GM21390 (cell line): ENCODE measurements around the gene MAST4.

Source experiments
- ATAC-seq: cut with Tn5 transposase; IDR thresholded peaks from one replicate; pipeline ENCODE4 v1.9.1; 2021; ENCODE audit not compliant: unreplicated experiment

The MAST4 gene

DNA sequence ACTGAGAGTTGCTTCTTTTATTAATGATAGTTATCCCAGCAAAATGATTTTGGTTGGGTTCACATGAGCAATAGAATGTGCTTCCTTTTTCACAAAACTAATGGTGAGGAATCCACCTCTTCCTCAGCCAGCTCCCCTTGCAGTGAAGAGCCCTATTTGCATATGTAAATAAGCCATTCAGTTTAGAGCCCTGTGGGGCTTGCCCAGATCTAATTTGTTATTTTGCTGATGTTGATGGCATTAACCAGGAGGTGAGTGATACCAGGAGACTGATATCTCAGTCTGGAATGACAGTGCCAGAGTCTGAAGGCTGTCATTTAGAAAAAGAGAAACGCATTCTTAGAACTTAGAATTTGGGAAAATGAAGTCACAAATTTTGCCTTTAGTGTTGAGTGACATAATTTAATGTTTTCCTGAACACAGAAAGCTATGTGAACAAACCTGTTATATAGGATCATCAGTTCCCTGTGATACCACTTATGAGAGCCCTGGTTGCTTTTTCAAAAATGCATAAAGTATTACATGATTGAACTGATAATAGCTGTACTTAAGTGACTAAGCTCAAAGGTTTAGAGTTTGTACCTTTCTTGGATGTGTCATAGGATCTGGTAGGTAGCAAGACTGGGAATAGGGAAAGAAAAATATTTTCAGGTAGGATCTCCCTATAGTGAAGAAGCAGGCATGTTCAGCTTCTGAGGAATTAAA is 271.6 kb downstream of the MAST4 start:
- ATAC-seq, result no peak

DNA sequence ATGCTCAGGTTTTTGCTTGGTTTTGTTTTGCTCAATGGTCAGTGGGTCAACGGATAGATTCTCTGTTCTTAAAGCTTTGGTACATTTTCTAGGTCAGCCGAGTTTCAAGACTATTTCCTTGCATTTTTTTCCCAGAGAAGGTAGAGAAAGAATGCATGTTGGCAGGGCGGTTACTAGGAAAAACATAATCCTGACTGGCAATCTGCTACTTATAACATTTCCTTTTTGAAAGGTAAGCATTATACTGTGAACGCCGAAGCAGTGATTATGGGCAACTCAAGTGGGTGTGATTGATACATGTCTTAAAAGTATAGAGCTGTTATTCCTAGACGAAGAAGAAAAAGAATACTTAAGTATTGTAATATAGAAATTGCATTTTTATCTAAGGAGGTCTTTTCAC is 273.2 kb downstream of the MAST4 start:
- no peak for ATAC-seq

DNA sequence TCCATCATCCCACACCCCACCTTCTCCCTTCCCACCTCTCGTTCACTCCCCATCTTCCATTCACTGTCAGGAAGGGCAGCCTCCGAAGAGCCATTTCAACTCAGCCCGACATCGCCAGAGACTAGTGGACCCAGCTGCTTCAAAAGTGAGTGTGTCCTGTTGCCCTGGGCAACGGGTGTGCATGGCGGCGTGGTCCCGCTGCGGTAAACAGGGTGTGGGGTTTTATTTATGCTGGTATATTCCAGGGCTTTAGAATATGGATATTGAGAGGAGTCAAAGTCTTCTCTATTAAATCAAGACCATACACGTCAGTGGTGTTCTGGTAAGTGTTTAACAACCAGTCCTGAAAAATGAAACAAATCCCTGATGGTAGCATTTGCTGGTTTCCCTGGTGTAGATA is 274.5 kb downstream of the MAST4 start:
- ATAC-seq, result no peak

DNA sequence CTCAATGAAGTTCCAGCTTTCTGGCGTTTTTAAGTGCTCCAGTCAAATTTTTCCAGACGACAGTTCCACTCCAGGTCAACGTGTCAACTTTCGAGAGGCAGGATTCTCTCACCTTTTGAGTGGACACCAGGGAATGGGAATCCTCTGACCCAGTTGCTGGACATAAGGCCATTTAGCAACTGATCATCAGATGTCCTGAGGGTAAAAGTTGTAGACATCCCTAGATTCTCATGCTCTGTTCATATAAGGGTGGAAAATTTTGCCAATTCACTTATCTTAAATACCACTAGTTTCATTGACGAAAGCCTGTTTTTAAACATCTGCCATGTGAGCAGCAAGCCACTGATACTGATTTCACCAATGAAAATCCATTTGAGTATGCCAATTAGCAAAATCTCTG is 275.5 kb downstream of the MAST4 start:
- ATAC-seq, result no peak

DNA sequence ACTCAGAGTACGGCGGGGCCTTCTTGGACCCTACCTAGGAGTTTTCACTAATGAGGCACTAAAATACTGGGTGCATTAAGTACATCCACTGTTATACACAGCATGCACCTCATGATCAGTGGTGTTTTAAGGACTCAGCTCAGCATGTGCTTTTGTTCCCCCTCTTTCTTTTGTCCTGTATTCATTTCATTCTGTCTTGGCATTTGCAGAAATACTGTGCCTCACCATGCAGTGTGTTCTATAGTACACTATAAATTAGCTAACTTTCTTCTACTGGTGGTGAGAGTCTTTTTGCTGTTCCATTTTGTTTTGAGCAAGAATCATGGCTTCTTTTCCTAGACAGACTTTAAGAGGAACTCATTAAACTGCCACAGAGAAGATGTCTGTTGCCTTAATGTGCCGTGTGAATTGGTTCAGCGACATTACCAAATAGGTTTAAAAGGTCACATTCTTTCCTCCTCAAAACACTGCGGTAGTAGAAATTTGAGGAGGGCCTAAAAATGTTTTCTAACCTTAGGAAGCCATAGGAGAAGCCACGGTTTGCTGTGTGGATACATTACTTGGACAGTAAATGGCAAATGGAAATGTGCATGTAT is 276.6 kb downstream of the MAST4 start:
- ATAC-seq, result no peak

DNA sequence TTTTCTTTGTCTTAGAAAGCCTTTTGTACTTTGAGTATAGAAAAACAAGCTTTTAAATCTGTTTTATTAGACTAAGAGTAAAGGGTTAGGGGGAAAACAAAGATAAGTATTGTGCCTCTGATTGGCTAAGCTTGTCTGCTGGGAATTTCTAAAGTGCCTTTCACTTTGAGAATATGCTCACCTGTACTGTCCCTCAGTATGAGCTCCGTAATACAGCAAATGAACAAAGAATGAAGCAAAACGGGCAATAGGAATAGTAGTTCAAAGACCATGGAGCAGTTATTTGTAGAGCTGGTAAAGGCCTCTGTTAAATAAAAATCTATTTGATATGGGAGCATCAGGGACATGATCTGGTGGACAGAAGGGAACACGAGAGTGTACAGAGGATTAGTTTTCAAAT is 277.8 kb downstream of the MAST4 start:
- no peak for ATAC-seq

DNA sequence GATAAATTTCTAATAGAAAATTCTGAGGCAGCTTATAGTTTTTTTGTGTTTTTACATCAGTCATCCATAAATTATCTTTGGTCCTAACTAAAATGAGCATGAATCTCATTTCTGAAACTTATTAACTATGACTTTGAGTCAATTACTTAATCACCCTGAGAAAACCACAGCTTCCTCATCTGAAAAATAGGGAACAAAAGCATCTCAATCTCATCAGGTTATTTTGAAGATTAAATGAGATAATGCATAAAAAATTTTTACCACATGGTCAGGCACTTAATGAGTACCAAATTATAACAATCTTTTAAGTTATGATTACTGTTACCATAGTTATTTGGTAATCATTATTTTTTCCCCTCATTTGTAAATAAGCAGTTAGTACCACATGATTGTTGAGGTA is 279.1 kb downstream of the MAST4 start:
- ATAC-seq, result no peak

DNA sequence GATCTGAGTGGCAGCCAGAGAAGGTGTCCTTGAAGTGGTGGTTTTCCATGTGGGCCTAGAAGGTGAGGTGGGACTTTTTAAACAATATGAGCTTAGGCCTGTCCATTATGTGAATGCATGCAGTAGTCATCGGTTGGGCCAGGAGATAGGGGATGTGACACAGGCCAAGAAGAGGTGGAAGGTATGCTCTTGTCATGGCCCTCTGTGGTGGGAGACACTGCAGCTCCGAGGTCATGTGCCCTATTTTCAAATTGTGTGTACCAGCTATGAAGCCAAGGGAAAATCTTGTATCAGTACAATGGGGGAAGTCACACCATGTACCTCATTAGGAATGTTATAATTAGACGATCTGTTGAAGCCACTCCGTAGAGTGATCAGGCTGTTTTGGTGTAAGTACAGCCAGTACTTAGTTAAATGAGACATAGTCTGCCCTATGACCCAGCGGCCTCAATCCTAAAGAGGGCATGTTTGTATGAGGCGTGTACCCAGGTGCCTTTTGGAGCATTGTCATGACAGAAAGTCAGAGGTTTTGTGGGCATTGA is 280.1 kb downstream of the MAST4 start:
- ATAC-seq, result no peak

DNA sequence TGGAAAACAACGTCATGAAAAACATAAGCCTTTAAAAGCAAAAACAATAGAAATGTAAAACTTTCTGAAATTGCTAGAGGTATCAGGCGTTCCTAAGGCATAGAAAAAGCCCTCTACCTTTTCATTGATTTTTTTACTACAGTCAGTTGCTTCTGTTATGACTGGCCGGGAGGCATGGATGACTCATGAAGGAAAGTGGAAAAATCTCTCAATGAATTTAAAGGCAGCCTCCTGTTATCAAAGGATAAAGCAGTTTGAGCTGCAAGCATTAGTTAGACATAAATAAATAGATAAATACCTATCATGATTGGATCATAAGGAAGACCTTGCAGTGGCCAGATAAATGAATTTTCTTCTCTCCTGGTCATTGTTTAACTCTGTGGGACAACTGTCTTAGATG is 281.6 kb downstream of the MAST4 start:
- no peak for ATAC-seq

DNA sequence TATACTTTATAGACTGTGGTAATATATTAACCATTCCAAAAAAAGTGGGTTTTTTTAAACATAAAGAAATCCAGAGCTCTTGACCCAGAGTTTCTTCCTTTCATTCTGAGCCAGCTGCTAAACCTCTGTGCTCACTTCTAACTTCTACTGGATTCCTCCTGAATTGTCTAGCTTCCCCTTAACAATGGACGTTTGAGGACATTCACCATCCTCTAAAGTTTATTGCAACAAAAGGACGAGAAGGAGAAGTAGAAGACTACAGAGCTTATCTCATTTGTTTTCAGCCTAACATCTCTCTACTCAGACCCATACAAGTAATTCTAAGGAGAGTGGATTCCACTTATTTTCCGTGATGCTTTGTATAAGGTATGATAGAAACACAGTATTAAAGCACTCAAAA is 284.2 kb downstream of the MAST4 start:
- no peak for ATAC-seq

DNA sequence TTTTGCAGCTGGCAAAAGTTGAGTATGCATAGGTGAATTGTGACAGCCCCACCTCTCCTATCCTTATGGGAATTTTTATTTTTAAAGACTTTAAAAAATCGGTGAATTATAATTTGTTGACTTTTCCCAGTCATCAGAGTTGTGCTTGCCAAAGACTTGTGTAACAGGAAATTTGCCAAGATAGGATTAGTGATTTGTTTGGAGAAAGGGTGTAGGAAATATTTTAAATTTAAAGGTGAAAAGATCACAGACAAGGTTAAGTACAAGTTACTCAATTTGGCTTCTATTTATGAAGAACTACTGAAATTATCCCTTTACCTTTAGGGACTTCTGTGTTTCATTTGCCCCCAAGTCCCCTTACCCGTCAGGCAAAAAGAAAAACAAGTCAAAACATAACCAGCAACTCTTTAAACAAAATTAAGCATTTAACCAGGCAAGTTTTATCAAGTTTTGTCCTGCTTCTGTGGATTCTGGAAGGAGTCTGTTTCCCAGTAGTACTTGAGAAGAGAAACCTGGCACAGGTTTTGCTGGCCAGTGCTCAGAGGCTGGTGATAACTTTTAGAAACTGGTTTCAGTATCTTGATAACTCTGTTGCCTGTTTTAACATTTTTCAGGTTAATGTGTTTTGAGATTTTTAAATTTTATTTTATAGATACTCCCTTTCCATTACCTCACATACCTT is 285.4 kb downstream of the MAST4 start:
- ATAC-seq, result no peak

DNA sequence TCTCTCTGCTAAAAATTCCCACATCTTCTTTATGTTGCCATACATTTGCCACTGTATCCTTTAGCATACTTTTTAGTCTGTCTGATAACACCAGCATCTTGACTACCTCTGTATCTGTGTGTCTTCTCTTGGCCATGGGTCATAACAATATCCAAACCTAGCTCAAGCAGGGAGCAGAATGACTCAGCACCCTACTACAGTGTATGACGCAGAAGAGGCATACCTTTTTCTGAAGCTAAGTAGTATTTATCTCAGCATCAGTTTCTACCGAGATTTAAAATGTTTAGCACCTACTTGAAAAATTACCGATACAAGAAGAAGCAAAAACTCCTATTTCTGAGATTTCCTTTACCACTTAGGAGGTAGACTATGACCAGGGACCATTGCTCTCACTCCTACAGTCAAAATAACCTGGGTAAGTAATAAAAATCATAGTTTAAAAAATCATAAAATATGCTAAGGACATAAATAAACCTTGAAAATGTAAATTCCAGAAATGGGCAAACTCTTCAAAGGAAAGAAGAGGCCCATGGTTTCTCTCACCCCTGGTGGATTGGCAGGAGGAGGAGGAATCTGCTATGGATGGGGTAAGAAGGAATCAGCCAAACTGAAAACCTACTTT is 286.5 kb downstream of the MAST4 start:
- ATAC-seq, result no peak

DNA sequence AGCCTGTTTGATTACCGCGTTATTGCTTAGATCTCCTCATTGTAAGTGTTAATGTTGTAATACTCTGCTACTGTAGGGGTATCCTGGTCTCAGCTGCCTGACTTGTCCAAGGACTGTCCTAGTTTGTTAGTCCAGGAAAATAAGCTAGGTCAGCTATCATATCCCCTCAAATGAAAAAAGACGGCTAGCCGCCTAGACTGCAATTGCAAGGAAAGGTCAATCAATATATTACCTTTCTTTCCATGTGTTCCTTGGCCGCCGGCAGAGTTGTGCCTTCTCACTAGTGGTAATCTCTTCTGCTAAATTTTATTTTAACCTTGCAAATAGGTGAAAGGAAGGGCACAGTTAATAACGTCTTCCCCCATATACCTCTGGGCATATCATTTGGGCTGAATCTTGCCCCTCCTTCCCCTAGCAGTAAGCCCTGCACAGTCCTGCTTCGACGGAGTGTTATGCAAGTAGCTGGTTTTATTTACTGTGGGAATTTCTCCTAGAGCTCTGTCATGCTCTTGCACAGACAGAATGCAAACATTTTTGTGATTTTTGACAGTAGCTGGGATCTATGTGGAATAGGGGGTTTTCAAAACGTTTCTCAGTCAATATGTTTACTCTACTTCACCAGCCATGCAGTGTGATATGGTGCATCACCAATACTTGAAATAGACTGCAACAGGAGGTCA is 288.5 kb downstream of the MAST4 start:
- no peak for ATAC-seq

DNA sequence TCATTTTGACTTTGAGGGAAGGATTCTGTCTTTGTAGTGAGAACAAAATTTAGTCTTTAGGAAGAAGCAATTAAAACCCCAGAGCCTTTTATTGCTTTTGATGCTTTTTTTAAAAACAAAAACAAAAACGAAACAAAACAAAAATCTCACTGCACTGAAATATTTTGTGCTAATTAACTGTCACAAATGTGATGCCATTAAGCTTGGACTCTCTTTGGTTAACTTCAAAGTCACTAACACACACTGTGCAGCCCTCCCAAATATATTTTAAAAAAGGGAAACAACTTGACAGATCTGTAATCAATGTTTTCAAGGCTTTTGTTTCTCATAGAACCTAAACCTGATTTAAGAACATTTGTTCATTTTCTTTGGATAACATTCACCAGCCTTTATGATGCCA is 290.7 kb downstream of the MAST4 start:
- no peak for ATAC-seq

DNA sequence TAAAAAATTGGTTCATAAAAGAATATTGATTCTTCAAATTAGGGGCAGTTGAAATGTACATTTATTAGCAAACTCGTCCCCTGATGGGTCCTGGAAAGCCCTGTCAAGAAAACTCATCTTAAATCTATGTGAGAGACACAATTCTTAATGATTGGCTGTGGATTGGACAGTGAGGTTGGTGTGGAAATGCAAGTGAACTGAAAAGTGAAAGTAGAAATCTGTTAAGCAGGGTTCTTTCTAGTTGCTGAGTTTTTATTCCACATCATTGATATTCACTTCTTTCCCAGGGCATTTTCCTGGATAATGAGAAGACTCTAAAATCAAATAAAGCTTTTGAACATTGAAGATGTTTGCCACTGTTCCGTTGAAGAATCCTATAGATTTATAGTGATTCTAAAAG is 292.4 kb downstream of the MAST4 start:
- ATAC-seq, result no peak

DNA sequence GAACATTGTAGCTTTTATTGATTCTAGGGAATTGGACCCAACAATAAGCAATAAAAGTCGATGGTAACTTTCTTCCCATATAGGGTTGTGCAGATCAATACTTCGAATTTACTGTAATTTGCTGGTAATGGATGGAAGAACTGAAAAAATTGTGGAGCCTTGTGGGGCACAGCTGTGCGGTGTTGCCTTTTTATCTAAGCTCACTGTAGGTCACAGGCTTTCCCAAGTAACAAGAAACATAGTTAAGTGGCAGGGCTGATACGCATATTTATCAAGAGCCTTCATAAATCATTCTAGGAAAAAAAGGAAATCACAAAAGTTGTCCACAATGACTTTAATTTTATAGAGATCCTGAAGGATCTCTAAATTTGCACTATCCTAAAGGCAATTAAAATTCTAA is 292.9 kb downstream of the MAST4 start:
- ATAC-seq, result no peak

DNA sequence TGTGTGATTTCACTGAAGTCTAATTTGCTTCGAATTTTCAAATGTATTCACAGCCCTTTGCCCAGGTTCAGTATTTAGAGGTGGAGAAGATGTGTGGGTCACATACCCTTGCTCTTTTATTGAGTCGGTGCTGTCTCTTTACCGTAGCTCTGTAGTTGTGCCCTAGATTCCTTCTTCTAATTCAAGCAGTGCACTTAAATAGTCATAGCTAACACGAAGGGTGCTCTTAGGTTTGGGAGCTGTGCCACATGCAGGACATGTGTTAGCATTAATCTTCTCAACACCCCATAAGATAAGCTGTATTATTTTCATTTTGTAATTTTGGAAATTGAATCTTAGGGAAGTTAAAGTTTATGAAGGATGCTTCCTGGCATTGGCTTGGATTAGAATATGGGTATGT is 293.3 kb downstream of the MAST4 start:
- no peak for ATAC-seq

DNA sequence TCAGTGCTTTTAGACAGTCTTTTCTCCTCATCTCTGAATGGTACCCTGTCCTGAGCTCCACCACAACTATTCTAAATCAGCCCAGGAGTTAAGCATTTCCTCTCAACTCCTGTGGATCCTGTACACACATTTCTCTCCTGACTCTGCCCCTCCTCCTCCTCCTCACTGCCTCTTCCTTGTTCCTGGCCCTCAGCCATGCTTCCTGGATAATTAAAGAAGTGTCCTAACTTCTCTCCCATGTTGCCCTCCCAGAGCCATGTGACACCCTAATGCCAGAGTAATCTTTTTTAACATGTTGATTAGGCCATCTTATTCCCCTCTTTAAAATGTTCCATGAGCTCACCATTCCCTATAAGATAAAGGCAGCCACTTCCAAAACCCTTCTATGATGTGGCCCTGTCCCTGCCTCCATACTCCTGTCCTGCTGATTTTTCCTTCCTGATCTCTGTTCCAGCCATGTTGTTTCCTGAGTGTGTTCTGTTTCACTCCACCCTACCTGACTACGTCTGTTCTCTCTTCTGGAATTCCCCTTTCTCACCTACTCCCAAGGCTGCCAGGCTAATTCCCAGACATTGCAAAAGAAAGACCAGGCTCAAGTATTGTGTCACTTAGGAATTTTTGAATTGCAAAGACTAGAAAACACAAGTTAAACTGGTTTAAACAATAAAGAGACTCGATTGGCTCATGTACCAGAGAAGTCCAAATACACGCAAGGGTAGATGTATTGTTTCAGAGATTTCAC is 295.2 kb downstream of the MAST4 start:
- no peak for ATAC-seq

DNA sequence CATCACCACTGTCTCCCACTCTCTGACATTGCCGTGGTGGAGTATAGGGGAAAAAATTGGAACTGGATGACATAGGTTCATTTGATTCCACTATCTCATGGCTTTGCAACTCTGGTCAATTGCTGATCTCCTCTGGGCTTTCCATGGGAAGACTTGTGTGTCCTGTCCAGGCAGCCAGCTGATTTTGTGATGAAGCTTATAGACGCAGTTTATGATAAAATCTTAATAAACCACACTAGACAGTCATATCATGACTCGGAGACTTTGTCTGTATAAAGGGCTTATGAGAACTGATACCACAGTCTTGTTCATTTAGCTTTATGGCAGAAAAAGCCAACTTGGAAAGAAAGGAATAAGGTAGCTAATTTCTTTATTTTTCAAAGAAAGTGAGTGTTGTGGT is 296.5 kb downstream of the MAST4 start:
- no peak for ATAC-seq

DNA sequence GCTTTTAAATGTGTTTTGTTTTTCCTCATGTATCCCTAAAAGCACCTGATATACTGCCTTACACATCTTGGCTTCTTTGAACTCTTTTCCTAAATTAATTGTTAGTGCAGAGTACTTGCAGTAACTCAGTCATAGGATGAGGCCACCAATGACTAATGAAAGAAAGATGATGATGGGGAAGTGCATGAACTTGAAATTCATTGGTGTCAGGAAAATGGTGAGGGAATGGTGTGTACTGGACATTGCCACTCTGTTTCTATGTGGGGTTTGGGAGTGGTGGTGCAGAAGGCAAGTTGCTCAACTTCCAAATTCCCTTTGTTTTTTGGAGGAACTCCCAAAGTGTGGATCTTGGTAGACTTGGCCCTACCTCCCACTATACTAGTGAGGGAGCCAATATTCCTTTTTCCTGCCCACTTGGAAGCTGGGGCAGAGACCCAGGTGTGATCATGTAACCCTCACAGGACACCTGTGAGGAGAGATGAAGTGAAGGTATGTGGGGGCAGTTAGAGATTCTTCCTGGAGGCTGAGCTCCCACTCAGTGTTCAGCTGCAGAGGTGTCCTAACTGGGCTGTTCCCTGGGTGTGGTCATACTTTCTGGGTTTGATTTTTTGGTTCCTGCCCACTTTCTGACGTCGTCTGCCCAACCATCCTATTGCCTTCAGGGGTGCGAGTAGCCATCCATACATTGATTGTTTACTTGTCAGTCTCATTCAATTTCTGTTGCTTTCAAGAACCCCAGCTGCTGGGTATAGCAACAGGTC is 298.5 kb downstream of the MAST4 start:
- no peak for ATAC-seq
